ENCODE data around the gene GALNT18.

The GALNT18 gene

DNA sequence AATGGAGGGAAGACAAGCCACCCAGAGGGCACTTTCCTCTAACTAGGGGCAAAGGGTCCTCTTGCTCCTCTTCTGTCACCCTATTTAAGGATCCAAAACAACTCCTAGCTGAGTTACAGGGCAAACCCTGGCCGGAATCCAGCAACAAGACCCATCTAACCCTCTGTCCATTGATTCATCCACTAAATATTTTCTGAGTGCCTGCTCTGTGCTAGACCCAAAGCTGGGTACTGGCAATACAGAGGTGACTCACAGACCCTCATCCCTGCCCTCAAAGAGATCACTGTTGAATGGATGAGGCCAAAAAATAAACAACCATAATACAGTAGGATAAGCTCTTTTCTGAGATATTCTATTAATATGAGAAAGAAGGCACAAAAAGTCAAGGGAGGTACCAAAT, 4.3 kb upstream of the GALNT18 start:
- no peak for DNase-seq (ENCODE audit: extremely low spot score, insufficient read length, low read depth)

GRCh38 chr11:11624926-11625325, 3.1 kb upstream of the GALNT18 start:
- FAIRE-seq, result no peak
- DNase-seq (ENCODE audit: extremely low spot score, insufficient read length, low read depth), result no peak

More for the DNA sequence above, 4.3 kb upstream of the GALNT18 start:
- FAIRE-seq, result no peak

GRCh38 chr11:11624204-11624603, 2.4 kb upstream of the GALNT18 start:
- DNase-seq (ENCODE audit: extremely low spot score, insufficient read length, low read depth), result no peak
- no peak for FAIRE-seq

DNA sequence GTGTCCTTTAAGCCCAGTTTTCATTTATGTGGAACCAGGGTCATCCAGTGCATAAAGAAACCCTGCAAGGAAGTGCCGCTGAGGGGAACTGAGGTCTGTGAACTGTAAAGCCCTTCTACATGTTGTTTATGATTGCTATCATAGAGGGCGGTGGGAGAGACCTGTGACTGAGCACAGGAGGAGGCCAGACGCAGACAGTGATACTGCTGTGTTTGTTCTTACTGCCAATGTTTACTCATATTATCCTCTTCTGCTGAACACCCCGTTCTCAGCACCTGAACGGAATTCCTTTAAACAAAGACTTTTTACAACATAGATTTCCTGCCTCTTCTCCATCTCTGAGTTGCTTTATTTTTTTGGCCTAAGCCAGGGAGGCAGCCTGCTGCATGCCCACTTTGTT, 967 bp upstream of the GALNT18 start:
- FAIRE-seq, result no peak
- DNase-seq (ENCODE audit: extremely low spot score, insufficient read length, low read depth), result no peak

DNA sequence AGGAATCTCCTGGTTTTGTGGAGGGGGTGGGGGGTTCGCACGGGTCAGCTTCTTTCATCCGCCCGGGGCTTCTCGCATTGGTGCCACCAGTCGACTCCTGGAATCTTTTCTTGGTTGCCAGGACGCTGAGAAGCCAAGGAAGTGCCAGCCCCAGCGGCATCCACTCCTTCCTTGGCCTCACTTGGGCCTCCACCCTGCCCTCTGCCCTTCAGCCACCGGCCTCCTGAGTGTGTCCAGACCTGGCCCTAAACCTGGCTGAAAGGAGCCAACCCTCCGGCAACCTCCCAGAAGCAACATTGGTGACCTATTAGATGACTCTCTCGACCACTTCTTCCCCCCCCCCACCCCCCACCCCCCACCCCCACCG, 518 bp upstream of the GALNT18 start:
- FAIRE-seq, result no peak
- DNase-seq (ENCODE audit: extremely low spot score, insufficient read length, low read depth), result no peak

GRCh38 chr11:11620921-11621572, 758 bp downstream of the GALNT18 start:
- FAIRE-seq (peak; percentile 70), DNase-seq (ENCODE audit: extremely low spot score, insufficient read length, low read depth) (no peak)

DNA sequence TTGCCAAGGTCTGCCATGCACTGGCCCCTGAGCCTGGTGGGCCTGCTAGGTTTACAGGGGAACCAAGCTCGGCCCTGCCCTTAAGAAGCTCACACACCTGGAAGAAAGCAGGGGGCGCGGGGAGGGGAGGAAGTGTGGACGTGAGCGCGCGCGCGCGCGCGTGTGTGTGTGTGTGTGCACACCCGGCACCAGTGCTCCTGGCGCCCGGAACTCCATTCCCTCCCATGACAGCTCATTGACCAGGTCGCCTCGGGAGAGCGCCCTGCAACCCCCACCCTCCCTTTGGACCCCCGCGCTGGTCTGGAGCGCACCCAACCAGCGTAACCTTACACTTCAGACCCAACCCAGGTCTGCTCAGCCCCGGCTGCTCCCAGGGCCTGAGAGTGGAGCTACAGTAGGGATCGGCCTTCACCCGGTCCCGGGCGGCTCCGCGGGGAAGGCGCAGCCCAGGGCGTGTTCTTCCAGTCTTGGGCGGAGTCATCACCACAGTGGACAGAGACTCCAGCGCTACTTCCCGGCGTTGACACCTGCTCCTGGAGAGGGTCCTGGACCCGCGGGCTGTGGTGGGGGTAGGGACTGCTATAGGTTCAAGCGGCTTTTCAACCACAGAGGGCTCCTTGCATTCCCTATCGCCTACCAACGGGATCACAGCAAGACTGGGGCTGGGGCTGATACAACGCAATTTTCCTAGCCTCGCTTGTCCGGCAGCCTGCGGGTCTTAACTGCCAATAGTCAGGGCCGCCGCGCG, 1.5 kb downstream of the GALNT18 start:
- no peak for FAIRE-seq
- no peak for DNase-seq (ENCODE audit: extremely low spot score, insufficient read length, low read depth)

DNA sequence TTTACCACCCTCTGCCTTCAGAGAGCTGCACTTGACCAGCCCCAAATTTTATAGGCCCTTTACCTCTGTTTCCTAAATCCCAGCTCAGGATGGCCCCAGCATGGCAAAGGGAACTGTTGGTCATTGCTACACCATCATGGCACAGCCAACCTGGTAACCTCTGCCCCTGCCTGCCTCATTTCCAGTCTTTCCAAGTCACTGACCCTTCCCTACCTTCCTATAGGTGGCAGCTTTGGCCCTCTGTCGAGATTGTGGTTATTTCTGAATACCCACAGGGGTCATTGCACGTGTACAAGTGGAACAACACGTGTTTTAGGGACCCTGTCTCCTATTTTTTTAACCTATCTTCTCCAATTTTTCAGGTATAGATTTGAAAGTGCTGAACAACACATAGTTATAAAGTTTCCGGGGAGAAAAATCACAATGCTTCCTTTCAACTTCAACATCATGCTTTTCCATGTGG, 2.8 kb downstream of the GALNT18 start:
- DNase-seq (ENCODE audit: extremely low spot score, insufficient read length, low read depth), result no peak
- no peak for FAIRE-seq

DNA sequence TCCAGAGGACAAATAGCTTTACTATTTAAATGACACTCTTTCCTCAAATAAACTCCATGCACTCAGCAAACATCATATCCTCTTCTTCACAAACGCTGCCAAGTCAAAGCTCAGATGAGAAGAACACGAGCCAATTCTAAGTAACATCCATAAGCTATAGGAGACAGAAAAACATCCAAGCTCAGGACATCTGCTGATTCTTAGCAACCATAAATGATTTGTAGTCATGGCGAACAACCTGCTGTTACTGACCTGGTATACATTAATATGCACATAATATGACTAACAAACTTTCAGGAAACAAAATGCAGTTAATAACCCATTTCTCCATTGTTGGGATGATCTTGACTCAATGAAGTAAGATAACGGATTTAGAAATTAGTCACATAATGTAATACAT, 6.7 kb downstream of the GALNT18 start:
- DNase-seq (ENCODE audit: extremely low spot score, insufficient read length, low read depth) (no peak), FAIRE-seq (no peak)

DNA sequence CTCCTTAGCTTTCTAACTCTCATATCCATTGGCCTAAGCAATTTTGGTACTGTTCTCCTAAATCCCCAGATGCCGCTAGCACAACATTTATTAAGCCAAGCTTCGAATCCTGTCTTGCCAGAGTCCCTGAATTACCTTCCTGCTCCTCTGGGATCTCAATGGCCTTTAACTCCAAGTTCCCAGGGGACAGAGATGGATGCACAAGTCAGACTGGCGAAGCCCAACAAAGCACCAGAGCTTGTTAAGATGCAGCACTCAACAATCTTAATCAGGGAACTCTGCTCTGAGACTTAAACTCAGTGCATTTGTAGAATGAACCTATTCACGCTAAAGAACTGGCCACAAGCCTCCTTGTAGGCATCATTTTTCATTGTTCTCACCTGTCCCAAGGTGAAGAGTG, 9.4 kb downstream of the GALNT18 start:
- DNase-seq (ENCODE audit: extremely low spot score, insufficient read length, low read depth) (no peak), FAIRE-seq (no peak)

GRCh38 chr11:11611381-11611780, 10.4 kb downstream of the GALNT18 start:
- no peak for FAIRE-seq

GRCh38 chr11:11608783-11609232, 13.0 kb downstream of the GALNT18 start:
- FAIRE-seq, result no peak
- no peak for DNase-seq (ENCODE audit: extremely low spot score, insufficient read length, low read depth)

More at GRCh38 chr11:11611381-11611780, 10.4 kb downstream of the GALNT18 start:
- DNase-seq (ENCODE audit: extremely low spot score, insufficient read length, low read depth), result no peak

- DNase-seq (ENCODE audit: extremely low spot score, insufficient read length, low read depth), result no peak
Observed at GRCh38 chr11:11607772-11608171, 14.0 kb downstream of the GALNT18 start.

GRCh38 chr11:11605821-11606450, 15.9 kb downstream of the GALNT18 start:
- FAIRE-seq, result no peak

More at GRCh38 chr11:11607772-11608171, 14.0 kb downstream of the GALNT18 start:
- FAIRE-seq, result no peak

DNA sequence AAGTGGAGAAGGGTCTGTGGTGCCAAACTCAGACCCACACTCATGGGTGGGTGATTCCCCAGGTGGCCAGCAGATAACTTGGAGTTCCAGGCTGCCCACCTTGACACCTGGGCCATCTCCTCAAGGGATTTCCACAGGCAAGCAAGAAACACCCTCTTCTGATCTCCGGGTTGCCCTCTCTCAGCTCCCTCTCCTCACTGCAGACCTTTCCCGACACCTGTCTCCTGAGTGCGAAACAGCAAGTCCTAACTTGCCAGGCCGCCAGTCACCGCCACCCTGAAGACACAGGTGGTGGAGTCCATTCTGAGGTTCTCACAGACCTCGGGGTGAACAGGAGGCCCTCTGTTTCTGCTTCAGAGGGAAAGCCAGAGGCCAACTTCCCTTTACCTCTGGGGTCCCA, 16.6 kb downstream of the GALNT18 start:
- FAIRE-seq (no peak), DNase-seq (ENCODE audit: extremely low spot score, insufficient read length, low read depth) (no peak)

More at GRCh38 chr11:11605821-11606450, 15.9 kb downstream of the GALNT18 start:
- DNase-seq (ENCODE audit: extremely low spot score, insufficient read length, low read depth), result no peak

DNA sequence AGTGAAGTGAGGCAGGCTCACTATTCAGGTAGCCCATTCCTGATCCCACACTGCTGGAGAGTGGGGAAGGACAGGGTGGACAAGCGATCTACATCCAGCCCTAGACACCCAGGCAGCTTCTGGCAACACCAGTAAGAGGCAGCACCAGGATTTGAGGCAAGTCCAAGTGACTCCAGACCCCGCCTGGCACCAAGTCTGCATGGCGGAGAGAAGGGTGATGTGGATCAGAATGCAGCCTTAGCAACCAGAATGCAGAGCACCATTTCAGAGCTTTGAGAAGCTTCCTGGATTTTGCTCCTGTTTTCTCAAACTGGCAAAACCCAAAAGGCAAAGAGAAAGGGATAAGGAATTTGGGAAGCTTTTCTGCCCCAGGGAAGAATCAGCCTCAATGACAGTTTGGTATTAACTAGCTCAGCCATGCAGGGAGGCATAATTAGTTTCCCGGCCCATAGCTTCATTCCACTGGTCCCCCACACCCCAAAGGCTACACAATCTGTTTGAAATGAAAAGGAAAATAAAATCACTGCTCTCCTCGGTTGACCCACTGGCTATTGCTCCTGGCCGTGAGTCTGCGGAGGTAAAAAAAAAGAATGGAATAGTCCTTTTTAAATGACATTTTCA, 17.3 kb downstream of the GALNT18 start:
- FAIRE-seq (no peak), DNase-seq (ENCODE audit: extremely low spot score, insufficient read length, low read depth) (no peak)

DNA sequence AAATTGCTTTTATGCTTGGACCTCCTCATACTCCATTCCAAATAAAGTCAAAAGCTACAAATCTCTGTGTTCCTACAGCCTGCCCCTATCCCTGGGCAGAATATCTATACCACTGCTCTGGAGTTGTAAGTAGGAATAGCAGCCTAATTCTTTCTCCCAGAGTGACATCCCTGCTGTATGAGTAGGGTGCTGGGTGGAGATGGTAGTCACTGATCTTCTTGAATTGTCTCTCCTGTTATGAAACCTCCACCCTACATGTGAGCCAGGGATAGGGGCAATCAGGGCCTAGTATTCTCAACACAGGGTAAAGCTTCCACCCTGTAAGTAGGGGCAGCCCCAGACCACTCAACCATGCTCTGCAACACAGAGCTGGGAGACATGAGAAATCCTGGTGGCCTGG, 19.8 kb downstream of the GALNT18 start:
- no peak for DNase-seq (ENCODE audit: extremely low spot score, insufficient read length, low read depth)

GRCh38 chr11:11600288-11600687, 21.5 kb downstream of the GALNT18 start:
- DNase-seq (ENCODE audit: extremely low spot score, insufficient read length, low read depth), result no peak
- no peak for FAIRE-seq

More for the DNA sequence above, 19.8 kb downstream of the GALNT18 start:
- FAIRE-seq, result no peak

DNA sequence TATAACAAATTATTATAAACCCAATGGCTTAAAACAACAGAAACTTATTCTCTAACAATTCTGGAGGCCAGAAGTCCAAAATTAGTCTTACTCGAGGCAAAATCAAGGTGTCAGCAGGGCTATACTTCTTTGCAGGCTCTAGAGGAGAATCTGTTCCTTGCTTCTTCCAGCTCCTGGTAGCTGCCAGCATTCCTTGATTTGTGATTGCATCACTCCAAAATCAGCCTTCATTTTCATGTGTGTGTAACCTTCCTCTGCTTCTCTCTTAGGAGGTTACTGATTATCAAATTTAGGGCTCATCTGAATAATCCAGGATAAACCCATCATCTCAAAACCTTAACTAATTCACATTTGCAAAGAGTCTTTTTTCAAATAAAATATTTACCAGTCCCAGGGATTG, 23.6 kb downstream of the GALNT18 start:
- FAIRE-seq (no peak), DNase-seq (ENCODE audit: extremely low spot score, insufficient read length, low read depth) (no peak)

DNA sequence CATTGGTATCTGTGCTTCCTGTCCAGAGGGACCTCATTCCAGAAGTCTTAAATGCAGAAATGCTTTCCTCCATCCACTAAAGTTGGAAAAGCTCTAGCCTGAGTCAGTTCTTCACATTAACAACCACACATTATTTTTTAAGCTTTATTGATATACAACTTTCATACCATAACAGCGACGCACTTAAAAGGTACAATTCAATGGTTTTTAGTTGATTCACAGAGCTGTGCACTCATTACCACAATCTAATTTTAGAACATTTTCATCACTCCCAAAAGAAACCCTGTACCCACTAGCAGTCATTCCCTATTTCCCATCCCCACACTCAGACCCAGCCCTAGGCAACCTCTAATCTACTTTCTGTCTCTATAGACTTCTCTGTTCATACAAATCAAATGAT, 27.6 kb downstream of the GALNT18 start:
- FAIRE-seq, result no peak

More for the DNA sequence above, 27.6 kb downstream of the GALNT18 start:
- DNase-seq (ENCODE audit: extremely low spot score, insufficient read length, low read depth), result no peak

All from GM18507 (cell line).